HG02623 (cell line): Measurements from ENCODE around the gene PRKN.

Source experiments
- ATAC-seq: cut with Tn5 transposase; IDR thresholded peaks from one replicate; pipeline ENCODE4 v1.9.1; 2021; ENCODE audit warnings: moderate library complexity; ENCODE audit not compliant: unreplicated experiment

PRKN gene

DNA sequence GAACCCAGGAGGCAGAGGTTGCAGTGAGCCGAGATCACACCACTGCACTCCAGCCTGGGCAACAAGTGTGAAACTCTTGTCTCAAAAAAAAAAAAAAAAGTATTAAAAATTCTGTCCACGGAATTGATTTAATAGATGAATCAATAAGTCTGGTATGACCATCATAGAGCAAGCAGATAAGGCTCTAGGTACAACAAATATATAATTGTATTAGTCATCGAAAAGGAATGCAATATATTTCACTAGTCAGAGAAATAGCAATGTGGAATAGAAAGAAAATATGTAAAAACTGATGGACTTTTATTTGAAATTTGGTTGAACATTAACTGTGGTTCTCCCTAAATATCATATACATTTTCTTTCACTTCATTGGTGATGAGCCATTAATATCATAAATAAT is 976.9 kb downstream of the PRKN start:
- ATAC-seq, result no peak

DNA sequence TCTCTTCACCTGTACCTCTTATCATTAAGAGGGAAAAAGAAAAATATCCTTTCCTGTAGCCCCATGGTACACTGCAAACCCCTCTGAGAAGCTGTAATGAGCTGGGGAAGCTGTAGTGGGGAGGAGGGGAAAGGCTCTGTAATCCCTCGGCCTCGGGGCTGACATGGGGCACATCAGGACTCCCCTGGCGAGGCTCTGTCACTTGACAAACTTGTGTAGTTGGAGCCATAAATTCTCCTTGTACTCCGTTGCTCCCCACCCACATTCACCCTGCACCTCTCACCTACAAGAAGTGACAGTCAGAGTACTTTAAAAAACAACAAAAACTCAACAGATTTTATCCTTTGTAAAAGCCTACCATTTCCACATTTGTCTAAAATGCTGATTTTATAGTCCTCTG is 978.0 kb downstream of the PRKN start:
- ATAC-seq, result no peak

DNA sequence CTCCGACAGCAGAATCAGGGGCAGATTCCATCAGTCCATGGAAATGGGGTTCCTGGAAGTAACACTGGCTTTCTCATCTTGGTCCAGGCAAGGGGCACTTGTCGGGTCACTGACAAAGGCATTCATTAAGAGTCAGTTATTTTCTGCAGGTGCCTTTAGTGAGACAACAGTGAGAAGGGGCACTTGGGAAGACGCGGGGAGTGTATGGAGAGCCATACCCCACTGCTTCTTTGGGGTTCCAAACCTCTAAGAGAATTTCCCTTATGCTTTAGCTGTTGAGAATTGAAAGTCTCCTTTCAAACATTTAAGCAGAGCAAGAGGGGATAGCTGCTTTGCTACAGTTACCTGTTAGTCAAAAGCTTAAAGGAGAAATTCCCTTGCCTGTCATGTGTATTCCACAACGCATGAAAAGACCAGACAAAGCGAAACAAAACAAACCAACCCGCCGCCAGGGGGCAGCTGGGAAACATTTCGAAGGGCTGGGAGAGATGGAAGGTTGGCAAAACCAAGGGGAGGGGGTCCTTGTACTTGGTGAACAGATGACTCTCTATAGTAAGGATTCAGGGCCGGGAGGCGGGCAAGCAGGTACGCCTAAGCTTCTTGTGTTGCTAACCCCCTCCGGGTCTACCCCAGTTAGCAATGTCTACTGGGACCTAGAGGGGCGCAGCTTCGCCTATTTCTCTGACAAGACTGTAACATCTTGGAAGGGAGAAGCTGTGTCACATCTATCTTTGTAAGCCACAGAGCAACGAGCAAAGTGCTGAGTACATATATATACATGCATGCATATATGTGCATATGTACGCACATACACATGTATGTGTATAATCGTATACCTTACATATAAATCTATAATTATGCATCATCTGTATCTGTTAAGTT is 978.8 kb downstream of the PRKN start:
- no peak for ATAC-seq

DNA sequence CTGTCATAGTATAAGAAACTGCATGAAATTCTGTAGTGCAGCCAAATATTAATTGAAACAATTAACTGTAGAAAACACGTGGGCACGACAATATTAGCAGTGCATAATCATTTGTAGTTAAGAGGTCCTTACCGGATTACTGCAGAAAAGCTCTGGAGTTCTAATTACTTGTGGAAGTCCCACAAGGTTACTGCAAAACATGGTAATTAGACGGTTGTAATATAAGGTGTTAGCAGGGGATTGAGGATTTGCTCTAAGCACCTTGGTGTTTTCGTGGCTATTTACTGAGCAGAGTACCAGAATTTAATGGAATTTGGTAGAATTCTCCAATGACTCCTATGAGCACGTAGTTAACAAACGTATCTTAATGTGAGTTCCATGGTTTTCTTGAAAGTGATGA is 980.1 kb downstream of the PRKN start:
- no peak for ATAC-seq

DNA sequence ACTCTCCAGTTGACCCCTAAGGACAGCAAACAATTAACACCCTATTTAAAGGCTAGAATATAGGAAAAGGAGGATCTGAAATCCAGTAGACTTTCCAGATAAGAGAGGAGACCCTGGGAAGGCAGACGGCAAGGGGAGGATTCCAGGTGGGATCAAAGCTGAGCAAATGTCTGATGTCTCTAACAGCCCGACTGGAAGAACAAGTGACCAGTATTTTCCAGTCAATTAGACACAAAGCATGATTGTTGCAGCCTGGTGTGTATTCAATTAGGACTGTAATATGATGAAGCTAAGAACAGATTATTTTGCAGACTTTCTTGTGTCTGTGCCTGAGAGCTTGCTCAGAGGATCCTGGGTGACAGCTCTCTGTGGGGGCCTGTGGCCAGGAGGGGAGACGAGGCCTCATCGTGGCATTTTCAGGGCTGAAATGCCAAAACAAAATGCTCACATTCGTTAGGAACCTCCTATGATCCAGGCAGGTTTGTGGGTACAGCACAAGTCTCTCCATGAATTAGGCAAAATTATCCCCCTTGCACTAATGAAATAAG is 981.9 kb downstream of the PRKN start:
- ATAC-seq, result no peak

DNA sequence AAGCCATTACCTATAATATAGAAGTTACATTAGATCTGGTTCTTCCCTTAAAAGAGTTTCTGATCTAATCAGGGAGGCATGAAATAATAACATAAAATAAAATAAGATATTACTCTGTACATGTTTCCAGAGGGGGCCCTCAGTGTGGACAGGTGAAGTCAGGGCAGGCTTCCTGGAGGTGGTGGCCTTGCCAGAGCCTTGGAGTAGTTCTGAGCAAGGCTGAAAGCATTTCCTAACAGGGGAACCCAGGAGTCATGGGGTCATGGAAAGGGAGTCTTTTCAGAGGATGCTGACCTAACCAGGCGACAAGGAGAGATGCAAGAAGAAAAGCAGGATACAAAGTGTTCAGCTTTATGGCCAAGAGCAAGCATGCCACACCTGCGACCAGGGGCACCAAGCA is 982.4 kb downstream of the PRKN start:
- ATAC-seq, result no peak

DNA sequence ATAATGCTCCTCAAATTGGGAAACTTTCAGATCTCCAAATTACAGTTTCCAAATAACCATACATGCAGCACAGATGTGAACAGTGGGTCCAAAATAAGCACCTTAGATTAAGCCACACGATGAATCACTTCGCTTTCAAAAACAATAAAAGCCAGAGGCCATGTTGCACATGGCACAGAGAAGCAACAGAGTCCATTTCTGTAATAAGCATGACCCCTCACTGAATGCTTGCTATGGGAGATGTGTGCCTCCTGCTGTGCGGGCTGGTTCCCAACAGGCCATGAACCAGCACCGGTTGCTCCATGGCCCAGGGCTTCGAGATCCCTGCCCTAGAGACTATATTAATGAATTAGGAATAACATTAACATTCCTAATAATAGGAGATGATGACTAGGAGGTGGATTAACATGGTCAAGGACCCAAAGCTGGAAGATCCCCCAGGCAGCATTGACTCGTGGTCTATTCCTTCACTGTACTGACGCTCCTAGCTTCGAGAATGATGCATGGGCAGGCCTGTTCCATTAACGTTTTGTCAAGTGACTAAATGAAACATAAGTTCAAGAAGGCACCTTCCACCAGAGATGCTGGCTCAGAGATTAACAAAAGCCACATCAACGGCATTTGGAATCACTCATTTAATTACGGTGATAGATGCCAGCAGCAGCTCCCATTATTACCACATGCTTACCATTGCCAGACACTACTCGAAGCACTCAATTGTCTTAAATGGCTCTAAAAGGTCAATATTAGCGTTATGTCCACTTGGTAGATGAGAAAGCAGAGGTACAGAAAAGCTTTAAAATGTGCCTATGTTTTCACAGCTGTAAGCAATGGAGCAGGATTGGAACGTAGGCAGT is 983.1 kb downstream of the PRKN start:
- no peak for ATAC-seq

DNA sequence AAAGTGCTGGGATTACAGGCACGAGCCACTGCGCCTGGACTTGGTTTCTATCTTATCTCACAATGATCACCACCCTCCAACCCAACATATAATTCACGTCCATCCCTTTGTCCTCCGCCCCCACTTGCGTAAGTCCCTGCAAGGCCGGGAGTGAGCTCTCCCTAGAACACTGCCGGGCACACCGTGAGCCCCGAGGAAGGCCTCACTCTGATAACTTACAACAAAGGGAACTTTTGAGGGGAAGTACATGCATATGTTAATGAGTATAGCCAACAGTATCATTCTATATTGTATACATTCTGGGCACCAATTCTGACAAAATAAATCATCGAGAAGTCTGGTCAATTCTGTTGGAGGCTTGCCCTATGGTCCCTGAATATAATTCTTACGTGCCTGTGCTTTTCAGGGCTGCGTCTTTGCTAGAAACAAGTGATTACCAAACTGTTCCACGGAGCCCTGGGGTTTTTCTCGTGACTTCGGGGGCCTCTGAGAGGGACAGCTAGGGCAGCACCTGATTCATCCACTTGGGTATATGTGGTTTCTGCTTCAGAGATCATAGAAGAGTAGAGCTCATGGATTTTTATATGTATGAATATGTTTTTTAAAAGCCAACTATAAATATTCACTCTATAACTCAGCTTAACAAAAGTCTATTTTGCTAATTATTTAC is 983.9 kb downstream of the PRKN start:
- no peak for ATAC-seq

DNA sequence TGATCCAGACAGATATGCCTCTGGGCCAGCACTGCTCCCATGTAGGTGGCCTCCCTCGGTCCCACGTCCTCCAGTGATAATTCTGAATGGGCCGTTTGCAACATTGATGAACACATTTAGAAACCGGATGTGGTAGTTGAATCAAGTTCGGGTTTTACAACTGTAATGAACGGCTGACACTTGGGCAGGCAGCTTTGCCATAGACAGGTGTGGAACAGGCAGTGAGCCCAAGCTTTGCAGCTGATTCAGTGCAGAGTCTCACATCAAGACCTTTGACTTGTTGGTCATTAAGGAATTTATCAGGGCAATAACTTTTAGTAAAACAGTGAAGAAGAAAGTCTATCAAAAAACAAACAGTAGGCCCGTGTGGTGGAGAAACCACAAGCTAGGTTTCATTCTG is 987.1 kb downstream of the PRKN start:
- ATAC-seq, result no peak

DNA sequence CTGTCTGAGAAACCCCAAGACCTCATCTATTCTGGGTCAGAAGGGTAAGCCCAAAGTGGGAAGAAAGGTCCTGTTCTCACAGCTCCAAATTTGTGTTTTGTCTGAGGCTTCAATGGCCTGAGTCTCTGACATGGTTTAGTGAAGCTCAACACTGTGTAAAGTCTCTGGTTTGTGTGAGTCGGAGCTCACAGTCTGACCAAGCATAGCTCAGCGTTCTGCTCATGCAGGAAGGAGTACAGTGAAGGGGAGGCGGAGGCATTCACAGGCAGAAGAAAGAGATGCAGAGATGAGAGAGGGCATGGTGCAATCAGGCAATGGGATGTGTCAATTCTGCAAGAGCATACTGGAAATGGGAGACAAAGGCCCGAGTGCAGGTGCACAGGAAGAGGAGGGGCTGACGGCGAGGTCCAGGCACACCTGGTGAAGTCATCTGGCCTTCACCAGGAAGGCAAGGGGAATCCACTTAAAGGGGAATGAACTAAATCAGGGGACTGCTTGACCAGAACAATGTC is 990.7 kb downstream of the PRKN start:
- no peak for ATAC-seq

DNA sequence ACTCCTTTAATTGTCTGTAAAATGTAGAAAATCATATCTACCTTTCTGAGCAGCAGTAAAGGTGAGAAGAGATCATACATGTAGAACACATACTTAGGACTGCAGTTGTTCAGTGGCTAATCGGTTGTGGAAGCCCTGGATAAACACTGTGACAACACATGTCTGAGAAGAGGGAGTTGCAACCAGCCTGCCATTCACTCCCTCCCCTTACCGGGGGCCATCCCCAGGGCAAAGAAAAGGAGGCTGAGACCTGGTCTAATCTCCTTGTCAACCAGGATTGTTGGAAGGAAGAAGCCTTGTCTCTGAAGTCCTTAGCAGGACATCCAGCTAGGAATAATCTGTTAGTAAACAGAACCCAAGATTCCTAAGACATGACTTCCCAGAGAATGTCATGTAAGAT is 991.2 kb downstream of the PRKN start:
- ATAC-seq, result no peak

DNA sequence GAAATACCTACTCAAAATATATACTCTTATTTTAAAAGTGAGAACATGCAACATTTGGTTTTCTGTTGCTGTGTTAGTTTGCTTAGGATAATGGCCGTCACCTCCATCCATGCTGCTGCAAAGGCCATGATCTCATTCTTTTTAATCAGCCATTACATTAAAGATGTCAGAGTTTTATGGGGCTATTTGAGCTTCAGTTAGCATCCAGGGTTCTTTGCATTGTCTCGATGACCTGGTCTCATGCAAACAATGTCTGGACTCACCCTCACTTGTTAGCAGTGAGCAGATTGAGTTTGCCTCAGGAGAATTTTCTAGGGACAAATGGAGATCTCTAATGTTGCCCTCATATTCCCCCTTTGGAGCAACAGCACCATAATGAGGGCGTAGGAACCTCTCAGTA is 995.0 kb downstream of the PRKN start:
- ATAC-seq, result no peak

DNA sequence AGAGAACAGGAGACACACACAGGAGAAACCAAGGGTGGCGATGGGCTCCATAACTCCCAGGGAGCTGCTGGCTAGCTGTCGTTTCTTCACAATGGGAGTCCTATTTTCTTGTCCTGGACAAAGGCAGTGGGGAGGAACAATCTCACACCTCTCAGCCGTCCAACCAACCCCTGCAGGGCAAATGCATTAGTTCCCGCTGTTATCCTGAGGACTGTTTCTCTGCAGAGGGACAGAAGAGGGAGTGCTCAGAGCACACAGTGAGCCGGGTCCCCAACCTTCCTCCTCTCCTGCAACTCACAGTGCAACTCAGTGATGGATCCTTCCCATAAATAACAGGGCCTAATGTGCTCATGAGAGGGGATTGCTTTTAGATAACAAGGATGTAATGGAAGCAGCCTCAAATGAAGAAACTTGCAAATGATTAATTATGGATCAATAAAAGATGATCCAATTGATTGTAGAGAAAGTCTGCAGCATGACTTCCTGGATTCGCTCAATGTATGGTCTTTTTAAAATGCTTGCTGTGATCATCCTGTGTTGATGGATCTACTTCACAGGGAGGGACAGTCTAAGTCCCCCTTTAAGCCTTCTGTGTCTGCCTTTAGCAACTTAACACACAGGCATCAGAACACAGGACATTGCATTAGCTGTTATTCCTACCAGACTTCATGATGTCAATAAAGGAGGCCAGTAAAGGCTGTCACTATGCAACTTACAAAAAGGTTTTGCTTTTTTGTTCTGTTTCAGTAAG is 1000.3 kb downstream of the PRKN start:
- ATAC-seq, result no peak

DNA sequence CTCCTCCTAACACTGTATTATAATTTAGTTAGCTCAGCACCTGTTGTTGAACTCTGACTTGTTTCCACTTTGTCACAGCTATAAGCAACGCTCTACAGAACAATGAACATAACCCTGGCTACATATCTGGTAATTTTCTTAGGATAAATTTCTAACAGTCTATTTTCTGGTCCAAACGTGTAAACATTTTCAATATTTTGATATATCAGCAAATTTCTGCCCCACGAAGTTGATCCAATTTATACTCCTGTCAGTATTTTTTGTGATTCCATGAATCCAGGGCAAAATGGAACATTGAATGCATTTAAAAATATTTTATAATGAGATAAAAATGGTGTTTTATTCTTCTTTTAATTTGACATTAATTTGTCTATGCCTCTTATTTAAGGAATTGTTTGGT is 1005.2 kb downstream of the PRKN start:
- no peak for ATAC-seq

DNA sequence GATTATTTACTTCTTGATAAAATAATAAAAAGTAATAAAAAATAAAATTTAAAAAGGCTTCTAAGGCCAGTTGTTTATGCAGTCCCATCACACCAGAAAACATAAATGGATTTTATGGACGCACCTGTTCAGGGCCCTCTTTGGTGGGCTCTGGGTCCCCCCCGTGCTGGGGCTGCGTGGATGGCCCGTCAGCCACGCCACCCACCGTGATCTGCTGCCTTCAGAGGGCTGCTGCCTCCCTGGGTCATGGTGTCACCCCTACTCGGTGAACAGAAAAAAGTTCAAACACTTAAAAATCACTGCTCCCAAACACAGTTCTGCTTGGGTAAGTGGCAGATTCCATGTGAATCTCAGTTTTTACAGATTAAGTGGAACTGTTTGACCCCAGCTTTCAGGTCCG is 1006.1 kb downstream of the PRKN start:
- ATAC-seq, result no peak

DNA sequence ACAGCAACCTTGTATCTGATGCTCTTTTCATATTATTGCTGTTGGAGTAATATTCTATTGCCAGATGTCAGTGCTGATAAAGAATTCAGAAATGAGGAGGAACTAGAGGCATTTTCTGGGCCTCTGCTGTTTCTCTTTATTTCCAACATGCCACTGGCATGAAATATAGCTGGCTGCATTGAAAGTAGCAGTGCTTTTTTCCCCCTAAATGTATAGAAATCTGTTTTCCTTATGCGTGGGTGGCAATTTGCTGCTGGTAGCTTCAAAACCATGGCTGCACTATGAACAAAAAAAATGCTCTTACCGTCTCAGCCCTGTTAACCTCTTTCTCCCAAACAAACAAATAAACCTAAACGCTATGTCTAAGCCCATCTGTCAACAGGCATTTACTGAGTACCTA is 1011.4 kb downstream of the PRKN start:
- no peak for ATAC-seq

DNA sequence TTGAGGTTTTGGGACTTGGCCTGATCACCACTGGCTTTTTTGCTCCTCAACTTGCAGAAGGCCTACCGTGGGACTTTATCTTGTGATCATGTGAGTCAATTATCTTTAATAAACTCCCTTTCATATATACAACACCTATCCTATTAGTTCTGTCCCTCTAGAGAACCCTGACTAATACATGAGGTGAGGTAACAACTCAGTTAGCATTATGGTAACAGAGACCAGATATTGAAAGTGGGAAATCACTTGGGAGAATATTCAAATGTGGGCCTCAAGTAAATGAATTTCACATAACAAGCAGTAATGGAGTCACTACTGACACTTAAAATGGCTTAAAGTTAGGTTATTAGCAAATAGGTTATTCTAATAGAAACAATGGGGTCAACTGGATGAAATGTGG is 1015.6 kb downstream of the PRKN start:
- ATAC-seq, result no peak

DNA sequence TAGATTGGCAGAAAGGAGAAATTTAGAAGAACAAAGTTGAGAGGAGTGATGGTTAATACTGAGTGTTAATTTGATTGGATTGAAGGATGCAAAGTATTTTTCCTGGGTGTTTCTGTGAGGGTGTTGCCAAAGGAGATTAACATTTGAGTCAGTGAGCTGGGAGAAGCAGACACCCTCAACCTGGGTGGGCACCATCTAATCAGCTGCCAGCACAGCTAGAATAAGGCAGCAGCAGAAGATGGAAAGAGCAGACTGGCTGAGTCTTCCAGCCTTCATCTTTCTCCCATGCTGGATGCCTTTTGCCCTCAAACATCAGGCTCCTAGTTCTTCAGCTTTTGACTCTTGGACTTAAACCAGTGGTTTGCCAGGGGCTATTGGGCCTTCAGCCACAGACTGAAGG is 1016.1 kb downstream of the PRKN start:
- no peak for ATAC-seq

DNA sequence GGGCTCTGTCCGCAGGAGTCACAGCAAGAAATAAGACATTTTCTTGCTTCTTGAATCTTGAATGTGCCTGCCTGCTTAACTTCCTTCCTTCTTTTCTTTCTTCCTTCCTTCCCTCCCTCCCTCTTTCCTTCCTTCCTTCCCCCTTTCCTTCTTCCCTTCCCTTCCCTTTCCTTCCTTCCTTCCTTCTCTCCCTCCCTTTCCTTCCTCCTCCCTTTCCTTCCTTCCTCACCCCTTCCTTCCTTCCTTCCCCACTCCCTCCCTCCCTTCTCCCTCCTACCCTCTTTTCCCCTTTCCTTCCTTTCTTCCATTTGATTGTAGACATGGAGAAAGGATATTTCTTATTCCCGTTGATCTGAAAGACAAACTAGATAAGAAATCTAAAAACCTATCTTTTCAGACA is 1016.9 kb downstream of the PRKN start:
- no peak for ATAC-seq

DNA sequence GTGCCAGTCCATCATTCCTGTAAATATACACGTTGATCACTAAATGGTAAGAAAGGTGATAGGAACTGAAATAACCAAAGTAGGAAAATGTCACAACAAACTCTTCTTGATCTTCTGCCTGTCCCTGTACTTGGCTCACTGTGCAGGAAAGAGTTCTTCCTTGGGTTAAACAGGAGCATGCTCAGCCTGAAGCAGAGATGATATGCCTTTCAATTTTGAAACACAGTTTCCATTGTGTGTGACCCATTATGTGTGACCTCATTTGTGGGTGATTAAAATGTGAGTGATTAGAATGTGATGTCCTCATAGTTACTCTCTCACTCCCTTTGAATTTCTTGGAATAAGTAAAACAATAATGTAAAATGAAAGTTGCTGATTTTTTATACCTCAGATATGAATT is 1026.5 kb downstream of the PRKN start:
- no peak for ATAC-seq
